ENCODE data around the gene CEP126.

The CEP126 gene

DNA sequence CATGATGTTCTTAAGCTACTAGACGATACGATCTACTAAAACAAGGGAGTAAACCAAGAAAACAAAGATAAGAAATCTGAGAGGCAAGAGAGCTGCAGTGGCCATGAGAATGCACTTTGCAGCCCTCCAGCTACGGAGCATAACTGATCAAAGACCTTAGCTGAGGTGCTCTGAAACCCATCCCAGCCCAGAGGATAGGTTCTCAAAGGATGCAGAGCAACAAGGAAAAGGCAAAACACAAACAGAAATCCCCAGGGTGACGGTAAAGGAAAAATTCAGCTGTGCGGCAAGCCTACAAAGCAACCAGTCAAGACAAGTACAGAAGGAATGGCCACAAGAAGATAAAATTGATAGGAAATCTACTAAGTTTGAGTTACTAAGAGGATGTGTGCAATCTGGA, 99.9 kb downstream of the CEP126 start:
- DNase-seq: no peak

DNA sequence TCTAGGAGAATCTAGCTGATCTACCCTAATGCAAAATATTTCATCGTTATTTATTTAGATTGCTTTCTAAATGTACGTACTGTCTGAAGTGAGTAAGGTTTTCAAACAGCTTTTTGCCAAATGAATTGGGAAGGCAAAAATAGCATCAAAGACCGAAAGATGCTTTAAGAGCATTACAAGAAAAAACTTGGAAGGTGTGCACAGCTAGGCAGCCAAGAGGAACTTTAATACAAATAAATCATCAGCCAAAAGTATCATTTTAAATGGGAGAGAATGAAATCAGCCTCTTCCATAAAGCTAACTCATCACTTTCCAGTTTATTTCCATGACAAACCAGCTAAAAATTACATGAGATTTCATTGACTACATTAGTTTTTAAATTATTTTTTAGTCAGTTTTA, 102.2 kb downstream of the CEP126 start:
- no peak for DNase-seq

DNA sequence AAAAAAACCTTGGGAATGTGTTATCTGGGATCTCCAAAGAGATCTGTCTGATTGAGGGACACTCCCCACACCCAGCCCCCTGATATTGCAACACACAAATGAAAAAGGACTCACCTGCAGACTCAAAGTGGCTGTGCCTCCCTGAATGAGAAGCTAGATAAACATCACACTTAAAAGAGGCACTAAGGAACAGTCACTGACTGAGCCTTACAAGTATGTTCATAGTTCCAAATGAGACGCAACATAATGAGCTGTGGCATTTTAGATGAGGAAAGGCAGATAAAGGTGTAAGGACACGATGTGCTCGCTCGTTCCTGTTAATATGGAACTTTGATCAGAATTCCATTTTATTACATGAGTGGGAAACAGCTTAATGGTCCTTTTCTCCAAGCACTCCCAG, 111.4 kb downstream of the CEP126 start:
- no peak for DNase-seq

DNA sequence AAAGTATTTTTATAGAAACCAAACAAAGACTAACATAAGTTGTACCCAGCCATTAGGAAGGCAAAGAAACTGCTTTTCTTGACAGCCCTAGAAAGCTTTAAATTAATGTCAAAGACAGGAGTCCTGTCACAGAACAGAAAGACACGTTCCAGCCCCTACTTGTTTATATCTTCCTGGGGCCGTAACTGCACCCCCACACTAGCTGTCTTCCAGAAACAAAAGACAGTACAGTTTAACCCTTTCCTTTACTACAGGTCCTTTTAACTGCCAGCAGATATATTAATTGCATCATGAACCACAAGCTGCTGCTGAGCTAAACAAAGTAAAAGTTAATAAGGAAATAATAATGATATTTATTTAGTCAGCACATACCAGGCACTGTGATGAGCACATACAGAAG, 112.1 kb downstream of the CEP126 start:
- no peak for DNase-seq

DNA sequence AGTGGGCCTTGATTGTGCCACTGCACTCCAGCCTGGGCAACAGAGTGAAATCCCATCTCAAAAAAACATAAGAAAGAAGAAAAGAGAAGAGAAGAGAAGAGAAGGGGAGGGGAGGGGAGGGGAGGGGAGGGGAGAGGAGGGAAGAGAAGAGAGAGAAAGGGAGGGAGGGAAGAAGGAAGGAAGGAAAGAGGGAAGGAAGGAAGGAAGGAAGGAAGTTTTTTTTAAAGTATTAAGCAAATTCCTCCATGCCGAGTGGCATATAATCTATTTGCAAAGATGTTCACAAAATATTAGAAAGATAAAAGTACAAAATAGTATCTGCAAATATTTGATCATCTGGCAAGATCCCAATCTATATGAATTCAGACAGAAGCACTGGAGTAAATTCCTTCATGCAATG, 121.9 kb downstream of the CEP126 start:
- no peak for DNase-seq

DNA sequence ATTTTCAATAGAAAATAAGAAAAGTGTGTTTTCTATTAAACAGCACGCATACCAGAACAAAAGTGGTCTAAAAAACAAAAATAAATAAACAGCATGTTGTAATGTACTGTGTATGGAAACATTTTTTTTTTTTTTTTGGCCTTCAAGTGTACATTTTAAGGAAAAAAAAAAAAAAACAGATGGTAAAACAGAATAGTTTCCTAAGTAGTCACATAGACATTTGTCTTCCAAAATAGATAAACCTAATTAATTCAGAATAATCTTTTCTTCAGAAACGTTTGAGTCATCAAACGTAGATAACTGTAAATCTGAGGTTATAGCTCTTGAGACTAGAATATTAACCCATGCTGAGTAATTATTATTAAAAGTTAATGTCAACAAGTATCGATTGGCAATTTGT, 132.0 kb downstream of the CEP126 start:
- DNase-seq: no peak

DNA sequence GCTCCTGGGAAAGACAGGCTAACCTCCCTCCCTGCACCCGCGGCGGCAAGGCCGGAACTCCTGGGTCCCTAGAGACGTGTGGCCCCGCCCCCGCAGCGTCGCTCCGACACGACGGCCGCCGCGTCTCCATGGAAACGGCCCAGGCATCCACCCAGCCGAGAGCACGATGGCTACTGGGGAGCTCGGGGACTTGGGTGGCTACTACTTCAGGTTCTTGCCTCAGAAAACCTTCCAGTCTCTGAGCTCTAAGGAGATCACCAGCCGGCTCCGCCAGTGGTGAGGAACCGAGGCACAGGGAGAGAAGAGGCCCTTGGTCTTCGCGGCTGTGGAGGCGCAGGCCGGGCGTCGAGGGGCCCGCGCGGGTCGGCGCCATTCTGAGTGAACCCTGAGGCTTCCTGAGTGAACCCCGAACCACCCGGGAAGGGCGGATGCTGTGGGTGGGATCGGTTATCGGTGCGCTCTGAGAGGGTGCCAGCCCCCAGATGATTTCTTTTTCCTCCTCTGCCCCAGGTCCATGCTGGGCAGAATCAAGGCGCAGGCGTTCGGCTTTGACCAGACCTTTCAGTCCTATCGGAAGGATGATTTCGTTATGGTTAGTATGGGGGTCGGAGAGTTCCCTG, 132.6 kb downstream of the CEP126 start, which contains the start of gene CFAP300:
TSS of gene CFAP300 (plus strand) at position 133 of the 620 bp plus-strand sequence. CDS start at position 167, 34 bp downstream.
- DNase-seq: peak; percentile 43

All from CD4-positive, alpha-beta T cell treated with Interleukin-17A for 1 hour (primary cell).